NCI-H446 treated with DMSO at 0.1 percent for 48 hours (cell line): ENCODE results near the gene TGFBR3L.
"Not testable (repeated sequence)": the region's sequence is repeated elsewhere in the genome, so short reads cannot be mapped to it uniquely, and the experiment has no call there.

Experiments
- DNase-seq: peaks from one replicate; lab custom pipeline; 2025; lab: John Stamatoyannopoulos, UW

The TGFBR3L gene

DNA sequence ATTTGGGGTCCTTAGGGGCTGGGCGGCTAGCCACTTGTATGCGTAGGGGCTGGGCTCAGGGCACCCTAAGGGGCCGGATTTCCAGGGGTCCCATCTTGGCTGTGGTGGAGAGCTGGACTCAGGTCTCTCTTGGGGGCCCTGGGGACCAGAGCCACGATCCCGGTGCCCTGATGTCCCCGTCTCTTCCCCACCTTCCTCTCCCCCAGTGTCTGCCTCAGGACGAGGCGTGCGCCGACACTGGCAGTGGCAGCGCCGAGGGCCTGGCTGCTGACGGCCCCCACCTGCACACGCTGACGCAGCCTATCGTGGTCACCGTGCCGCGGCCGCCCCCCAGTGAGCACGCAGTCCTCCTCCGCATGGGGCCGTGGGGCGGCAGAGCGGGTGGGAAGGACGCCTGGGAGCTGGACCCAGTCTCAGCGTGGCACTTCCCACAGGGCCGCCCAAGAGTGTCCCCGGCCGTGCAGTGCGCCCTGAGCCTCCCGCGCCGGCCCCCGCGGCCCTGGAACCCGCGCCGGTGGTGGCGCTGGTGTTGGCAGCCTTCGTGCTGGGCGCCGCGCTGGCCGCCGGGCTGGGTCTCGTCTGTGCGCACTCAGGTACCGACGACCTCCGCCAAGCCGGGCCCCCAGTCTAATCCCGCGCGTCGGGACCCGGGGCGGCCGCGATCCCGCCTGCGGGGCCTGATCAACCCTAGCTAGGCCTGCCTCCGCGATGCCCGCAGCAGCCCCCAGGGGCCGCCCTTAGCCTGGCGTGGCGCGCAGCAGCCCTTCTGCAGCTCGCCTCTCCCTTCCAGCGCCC, 2.8 kb downstream of the TGFBR3L start:
- no peak for DNase-seq

DNA sequence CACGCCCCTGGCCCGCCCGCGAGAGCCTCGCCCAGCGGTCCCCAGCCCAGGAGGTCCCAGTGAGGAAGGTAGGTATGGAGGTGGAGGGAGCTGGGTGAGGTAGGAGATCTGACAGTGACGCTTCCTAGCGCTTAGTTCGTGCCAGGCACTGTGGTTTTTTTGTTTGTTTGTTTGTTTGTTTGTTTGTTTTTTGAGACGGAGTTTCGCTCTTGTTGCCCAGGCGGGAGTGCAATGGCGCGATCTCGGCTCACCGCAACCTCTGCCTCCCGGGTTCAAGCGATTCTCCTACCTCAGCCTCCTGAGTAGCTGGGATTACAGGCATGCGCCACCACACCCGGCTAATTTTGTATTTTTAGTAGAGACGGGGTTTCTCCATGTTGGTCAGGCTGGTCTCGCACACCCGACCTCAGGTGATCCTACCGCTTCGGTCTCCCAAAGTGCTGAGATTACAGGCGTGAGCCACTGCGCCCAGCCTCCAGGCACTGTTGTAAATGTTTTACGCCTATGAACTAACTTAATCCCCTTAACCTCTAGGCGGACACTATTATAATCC, 3.5 kb downstream of the TGFBR3L start:
- DNase-seq = not testable (repeated sequence)

DNA sequence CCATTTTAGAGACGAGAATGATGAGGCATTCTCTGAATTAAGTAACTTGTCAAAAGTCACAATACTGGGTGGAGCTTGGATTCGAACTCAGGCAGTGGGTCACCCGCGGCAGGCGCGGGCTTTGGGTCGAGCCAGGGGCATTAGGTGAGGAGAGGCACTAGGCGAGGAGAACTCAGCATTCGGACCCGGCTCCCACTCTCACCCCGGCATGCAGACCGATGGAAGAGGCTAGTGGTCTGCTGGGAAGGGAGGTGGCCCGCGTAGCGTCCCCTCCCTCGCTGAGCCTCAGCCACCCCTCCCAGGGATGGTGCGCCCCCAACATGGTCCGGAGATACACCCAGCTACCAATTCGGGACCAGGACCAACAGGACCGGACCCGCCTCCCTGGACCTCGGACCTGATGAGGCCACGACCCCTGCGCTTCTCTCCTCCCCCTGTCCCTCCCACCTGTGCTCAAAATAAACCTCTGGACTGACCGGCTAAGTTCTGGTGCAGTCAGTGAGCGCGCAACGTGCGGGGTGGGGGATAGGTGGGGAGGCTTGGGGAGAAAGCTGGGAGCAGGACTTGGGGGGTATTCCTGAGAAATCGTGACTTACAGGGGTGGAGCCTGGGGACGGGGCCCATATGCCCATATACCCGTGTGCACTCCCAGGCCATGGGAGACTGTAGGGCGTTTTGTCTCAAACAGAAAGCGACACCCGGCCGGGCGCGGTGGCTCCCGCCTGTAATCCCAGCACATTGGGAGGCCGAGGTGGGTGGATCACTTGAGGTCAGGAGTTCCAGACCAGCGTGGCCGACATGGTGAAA, 4.2 kb downstream of the TGFBR3L start:
- DNase-seq = no peak

DNA sequence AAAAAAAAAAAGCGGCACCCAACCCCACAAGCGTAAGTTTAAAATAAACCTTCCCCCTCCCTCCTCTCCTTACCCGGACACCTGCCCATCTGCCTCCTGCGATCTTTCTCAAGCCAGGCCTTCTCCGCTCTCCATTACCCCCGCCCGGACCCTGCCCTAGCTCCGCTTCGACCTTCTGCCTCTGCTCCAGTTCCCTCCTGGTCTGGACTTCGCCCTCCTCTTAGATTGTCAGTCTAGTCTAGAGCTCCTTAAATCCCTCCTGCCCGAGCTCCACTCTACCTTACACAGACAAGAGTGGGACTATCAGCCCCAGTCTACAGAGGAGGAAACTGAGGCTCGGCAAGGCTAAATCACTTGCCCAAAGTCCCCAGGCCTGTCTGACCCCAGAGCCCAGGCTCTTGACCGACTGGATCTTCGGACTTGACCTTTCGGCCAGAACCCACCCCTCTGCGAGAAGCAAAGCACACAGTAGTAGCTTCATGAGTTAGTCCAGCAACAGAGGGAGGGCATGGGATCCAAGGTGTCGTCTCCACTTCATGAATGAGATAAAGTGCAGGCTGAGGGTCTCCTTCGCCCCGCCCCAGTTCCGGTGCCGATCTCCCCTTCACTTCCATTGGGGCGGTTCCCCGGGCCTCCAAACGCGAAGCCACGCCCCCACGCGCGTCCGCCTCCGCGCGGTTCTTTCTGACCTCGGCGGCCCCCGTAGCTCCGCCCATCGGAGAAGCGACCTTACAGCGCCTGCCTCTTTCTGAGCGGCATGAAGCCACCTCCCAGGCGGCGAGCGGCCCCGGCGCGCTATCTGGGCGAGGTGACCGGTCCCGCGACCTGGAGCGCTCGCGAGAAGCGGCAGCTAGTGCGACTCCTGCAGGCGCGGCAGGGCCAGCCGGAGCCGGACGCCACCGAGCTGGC, 5.2 kb downstream of the TGFBR3L start, which contains the start of gene SNAPC2:
Gene SNAPC2 (plus strand): TSS at position 729 of the 909 bp plus-strand sequence. CDS start 29 bp downstream, at position 758.
- peak; percentile 90 for DNase-seq

DNA sequence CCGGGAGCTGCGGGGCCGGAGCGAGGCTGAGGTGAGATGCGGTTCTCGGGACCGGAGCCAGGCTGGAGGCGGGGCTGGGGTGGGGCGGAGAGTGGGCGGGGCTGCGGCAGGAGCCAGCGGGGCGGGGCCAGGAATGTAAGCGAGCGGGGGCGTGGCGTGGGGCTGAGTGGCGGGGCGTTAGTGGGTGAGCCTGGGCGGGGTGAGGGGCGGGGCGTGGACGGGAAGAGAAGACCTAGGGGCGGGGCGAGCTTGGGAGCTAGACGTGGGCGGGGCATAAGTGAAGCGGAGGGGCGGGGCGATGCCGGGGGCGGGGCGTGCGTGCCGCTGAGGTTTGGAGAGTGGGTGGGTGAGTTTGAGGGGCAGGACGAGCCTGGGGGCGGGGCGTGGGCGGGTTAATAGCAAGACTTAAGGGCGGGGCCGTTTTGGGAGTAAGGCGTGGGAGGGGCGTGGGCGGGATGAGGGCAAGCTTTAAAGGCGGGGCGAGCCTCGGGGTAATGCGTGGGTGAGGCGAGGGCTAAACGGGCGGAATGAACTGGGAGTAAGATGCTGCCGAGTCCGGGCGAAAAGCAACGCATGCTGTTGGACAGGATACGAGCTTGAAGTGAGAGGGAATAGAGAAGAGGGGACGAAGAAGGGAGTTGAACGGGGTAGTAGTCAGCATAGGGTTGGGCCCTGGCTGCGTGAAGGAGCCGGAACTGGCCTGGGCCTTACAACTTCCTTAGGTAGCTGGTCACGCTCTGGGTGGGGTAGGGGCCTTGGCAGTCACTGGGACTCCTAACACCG, 6.1 kb downstream of the TGFBR3L start:
- peak; percentile 94 for DNase-seq

DNA sequence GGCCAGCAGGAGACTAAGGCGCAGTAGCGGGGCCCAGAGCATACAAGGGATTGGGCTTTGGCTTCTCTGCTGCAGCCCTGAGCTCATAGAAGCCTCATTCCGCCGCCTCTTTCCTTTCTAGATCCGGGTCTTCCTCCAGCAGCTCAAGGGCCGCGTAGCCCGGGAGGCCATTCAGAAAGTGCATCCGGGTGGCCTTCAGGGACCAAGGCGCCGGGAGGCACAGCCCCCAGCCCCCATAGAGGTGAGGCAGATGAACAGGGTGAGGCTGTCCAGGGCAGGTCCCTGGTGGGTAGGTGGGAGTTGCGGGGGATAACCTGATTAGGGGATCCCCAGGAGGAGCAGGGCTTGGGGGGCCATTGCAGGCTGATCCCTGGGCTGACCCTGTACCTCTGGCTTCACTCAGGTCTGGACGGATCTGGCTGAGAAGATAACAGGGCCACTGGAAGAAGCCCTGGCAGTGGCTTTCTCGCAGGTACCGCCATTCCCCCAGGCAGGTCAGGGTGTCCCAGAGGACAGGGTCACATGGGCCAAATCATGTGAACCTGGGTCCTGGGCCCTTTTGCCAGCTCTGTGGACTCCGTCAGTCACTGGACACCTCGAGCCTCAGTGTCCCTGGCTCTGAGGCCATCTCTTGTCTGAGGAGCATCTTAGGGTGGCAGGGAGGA, 6.8 kb downstream of the TGFBR3L start:
- no peak for DNase-seq

DNA sequence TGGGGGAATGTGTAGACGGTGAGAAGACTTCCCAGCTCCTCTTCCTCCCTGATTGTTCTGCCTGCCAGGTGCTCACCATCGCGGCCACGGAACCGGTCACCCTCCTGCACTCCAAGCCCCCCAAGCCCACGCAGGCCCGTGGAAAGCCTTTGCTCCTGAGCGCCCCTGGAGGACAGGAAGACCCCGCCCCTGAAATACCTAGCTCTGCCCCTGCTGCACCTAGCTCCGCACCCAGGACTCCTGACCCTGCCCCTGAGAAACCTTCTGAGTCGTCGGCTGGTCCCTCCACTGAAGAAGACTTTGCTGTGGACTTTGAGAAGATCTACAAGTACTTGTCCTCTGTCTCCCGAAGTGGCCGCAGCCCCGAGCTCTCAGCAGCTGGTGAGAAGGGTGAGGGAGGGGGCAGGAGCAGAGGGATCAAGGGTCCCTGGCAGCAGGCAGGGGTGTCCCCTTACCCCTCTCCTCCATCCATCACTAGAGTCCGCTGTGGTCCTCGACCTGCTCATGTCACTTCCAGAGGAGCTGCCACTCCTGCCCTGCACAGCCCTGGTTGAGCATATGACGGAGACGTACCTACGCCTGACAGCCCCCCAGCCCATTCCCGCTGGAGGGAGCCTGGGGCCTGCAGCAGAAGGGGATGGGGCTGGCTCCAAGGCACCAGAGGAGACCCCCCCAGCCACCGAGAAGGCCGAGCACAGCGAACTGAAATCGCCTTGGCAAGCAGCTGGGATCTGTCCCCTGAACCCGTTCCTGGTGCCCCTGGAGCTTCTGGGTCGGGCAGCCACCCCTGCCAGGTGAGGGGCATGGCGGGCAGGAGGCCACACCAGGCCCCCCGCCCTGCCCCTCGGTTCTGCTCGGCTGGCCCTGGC, 7.6 kb downstream of the TGFBR3L start:
- no peak for DNase-seq

DNA sequence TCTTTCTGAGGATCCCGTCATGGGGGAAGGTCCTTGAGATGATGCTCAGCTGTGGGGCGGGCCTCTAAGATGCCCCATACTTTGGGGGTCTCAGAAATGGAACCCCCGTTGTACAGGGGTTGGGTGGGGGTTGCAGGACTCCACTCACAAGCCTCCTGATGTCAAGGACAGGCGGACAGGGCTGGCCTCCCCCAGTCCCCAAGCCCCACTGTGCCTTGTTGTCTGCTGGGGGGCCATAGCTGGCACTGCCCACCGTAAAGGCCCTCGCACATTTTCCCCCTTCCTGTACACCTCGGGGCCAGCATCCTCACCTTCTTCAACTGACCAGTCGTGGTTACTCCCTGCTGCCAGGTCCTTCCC, 8.2 kb downstream of the TGFBR3L start:
- no peak for DNase-seq

DNA sequence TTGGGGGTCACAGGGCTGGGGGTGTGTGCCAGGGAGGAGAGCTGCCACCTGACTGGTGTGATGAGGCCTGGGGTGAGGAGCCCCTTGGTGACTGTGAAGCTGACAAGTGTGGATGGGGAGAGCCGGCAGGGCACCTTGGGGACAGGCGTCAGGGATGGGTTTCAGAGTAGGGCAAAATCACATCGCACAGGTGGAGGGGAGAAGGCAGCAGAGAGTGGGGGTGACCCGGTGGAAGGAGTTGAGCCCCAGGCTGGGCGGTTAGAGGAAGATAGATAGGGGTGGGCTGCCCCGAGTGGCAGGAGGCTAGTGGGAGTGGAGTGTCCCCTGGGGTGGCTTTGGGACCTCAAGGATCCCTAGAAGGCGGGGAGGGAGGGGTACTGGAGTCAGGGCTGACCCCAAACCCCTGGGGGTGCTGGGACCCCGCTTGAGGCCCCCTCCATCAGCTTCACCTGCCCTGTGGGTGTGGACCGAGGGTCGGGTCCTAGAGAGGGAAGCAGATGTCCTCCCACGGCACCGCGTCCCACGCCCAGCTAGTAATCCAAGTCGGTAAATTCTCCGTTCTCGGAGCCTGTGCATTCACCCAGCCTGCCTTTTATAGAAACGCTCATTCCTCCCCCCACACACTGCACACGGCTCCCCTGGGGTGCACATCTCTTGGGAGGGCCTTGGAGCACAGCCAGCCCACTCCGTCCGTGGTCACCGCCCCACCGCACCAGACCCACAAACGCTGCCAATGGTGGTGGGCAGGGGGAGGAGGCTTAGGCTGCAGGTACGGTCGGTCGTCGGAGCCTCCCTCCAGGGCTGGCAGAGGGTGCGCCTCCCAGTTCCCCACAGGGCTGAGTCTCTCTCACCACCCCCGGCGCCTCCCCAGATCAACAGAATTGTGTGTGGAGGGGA, 8.9 kb downstream of the TGFBR3L start:
- no peak for DNase-seq

DNA sequence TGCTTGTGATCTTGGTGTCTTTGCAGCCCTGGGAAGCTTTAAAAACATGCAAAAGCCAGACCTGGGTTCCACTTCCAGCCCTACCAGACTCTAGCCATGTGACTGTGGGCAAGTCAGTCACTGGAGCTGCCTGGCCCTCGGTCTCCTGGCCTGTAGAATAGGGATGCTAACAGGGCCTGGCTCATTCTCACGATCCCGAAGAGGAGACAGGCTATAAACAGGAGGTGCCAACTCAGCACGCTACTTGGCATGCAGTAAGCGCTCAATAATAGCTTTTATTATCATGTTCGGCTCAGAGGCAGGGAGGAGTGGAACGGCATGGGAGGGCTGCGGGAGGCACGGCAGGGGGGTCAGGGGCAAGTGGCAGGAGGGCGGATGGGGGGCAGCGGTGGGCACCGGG, 9.6 kb downstream of the TGFBR3L start:
- no peak for DNase-seq

DNA sequence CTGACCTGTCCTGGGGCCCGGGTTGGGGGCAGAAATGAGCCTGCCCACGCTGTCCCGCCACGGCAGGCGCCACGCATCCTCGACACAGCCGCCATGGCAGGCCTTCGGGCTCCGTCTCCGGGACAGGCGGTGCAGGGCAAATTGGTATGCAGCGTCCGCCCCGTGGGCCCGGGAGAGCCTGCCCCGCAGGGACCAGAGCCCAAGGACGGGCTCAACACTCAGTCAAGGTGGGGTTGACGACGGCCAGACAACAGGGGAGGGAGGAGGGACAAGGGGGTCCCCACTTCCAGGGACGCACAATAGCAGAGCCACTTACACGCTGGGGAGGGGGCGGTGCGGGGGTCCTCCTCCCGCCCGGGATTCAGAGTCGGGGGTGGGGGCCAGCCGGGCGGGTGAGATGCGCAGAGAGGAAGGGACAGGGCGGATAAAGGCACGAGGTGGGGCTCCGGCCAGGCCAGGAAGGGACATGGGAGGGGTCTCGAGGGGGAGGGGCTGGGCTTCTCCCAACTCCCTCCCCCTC, 10.1 kb downstream of the TGFBR3L start:
- no peak for DNase-seq

DNA sequence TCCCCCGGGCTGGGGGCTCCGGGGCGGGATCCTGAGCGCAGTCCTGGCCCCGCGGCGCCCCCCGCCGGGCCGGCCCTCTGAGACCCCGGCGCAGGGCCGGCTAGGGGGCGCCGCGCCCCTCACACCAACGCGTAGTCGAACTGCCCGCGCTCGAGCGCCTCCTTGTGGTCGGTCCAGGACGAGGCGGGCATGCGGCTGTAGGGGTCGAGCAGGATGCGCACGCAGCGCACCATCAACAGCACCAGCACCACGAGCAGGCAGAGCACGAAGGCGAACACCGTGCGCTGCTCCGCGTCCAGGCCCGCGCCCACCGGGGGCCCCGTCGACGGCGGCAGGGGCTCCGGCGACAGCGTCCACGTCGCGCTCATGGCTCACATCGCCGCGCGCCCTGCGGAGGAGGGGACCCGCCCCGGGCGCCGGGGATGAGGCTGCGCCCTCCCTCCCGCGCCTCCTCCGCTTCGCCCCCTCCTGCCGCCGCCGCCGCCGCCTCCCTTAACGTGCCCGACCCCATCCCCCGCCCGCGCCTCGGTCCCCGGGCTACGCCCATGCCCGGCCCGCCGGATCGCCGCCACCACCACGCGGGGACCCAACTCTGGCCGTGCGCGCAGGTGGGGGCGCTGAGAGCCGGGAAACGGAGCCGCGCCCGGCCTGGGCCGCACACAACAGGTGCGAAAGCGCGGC, 10.7 kb downstream of the TGFBR3L start:
- DNase-seq = peak; percentile 45

DNA sequence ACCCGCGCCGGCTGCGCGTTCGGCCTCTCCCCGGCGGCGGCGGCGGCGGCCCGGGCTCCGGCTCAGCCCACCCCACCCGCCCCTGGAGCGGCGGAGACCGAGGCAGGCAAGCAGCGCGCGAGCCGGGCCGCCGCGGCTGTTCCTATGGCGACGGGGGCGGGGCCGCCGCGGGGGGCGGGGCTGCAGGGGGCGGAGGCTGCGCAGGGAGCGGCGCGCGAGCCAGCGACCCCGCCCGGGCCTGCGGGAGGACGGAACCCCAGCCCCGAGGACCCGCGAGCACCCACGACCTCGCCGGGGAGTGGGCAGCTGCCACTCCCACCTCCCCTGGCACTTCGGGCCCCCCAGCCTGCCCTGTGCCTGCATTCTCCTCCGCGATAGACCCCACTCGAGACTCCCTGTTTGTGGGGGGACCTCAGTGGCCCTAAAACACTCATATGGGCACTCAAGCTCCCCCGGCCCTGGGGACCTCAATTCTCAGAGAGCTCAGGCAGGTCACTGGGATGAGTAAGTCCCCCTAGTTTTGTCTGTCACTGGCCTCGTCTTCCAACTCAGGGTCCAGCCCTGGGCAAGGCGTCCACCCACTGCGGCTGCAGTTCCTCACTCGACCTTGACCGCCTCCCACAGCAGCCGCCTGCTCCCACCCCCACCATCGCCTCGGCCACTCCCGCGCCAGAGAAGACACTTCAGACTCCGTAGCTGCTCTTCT, 11.5 kb downstream of the TGFBR3L start, which contains the start of gene CTXN1:
Gene CTXN1 (minus strand): TSS at position 115 of the 706 bp plus-strand sequence. CDS start 597 bp downstream, outside the sequence.
- DNase-seq = no peak

DNA sequence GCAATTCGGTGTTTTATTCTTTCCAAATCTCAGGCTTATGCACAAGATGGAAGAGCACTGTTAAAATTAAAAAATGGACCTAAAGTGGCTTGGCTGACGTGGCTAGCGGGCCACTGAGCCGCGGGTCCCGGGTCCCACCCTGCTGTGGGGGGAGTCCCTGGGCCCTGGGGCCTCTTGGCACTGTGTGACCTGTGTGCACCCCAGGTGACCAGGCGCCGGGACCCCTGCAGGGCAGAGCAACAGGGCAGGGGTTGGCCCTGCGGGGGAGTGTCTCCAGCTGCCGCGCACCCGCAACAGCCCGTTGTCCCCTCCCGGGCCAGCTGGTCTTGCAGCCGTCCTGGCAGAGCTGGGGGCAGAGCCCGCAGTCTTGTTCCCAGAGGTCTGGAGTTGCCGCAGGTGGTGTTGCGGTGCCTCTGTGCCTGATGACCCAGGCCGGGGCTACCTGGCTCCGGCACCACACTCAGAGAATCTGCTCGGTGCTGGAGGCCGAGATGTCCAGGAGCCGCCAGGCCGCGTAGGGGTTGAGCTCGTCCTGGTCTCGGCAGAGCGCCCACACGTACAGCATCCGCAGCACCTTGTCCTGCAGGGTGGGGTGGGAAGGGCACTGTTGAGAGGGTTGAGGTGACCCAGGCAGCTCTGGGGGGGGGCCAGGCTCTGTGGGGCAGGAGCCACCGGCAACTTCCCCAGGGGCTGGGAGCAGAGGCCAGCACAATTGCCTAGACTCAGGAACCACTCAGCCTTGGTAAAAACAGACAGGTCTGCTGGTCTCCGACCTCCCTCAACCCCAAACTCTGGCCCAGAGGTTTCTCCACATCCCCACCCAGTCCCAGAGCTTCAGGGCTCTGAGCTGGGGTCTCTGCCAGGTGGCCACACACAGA, 12.3 kb downstream of the TGFBR3L start:
- no peak for DNase-seq

DNA sequence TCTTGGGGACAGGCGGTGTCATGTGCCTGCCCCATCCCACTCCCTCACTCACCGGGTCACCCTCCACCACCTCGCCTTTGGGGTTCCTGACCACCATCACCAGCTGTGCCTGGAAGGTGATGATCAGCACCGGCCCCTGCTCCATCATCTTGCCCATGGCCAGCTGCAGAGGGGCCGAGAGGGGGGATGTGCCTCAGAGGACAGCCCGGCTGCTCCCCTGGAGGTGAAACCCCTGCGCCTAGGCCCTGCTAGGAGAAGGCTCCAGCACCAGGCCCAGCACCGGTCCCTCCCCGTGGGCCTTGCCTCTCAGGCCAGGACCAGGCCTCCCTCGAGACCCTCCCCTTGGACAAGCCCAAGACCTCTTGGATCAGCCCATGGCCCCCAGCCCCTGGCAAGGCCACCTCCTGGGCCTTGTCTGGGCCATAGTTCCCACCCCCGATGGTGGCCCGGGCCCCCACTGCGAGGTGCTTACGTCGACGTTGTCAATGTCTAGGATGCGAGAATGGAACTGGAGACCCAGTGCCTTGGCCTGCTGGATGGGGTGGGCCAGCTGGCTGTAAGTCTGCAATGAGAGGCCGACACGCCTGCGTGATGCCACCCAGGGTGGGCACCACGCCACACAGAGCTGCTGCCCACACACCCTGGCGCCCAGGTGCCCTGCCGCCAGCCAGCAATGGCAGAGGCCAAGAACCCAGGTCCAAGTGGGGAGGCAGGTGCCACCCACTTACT, 13.1 kb downstream of the TGFBR3L start:
- no peak for DNase-seq
